Fibroblast of skin of left quadriceps (primary cell): ENCODE results near the gene GARNL3.

Source experiments
- DNase-seq, 2 experiments: peaks; one replicate each; pipeline ENCODE4 v3.0.0-alpha.2; 2013; ENCODE audit warnings: low read depth in 2 of 2

GARNL3 gene

GRCh38 chr9:127264462-127265219 lies at the start of gene GARNL3:
Gene GARNL3, plus strand, starts transcription at chr9:127264774. Its CDS starts 104 bp downstream, at chr9:127264878.
- no peak for DNase-seq

GRCh38 chr9:127215268-127216209 lies 49.0 kb upstream of the GARNL3 start:
- DNase-seq: no peak

- no peak for DNase-seq
These were observed 48.2 kb upstream of the GARNL3 start for GRCh38 chr9:127216210-127216887.

- DNase-seq: no peak
These were observed 47.7 kb upstream of the GARNL3 start for GRCh38 chr9:127216888-127217217.

- no peak for DNase-seq
These were observed 45.8 kb upstream of the GARNL3 start for GRCh38 chr9:127218818-127219217.

- no peak for DNase-seq
These were observed 45.1 kb upstream of the GARNL3 start for GRCh38 chr9:127219520-127219919.

- no peak for DNase-seq
These were observed 42.9 kb upstream of the GARNL3 start for GRCh38 chr9:127221695-127222094.

GRCh38 chr9:127222388-127223095 lies 42.0 kb upstream of the GARNL3 start:
- no peak for DNase-seq

GRCh38 chr9:127223266-127223665 lies 41.3 kb upstream of the GARNL3 start:
- DNase-seq: no peak

GRCh38 chr9:127223810-127224177 lies 40.8 kb upstream of the GARNL3 start:
- no peak for DNase-seq

- peak; percentile 50 to 57 for DNase-seq
These were observed 40.2 kb upstream of the GARNL3 start for GRCh38 chr9:127224178-127224882.

- peak; percentile 76 to 79 for DNase-seq
These were observed 39.5 kb upstream of the GARNL3 start for GRCh38 chr9:127224883-127225739.

GRCh38 chr9:127225801-127226625 lies 38.6 kb upstream of the GARNL3 start:
- DNase-seq: no peak

- DNase-seq: no peak
These were observed 34.7 kb upstream of the GARNL3 start for GRCh38 chr9:127229691-127230417.

GRCh38 chr9:127231666-127232065 lies 32.9 kb upstream of the GARNL3 start:
- DNase-seq: no peak

- no peak for DNase-seq
These were observed 31.6 kb upstream of the GARNL3 start for GRCh38 chr9:127232833-127233549.

GRCh38 chr9:127233550-127233949 lies 31.0 kb upstream of the GARNL3 start:
- no peak for DNase-seq

GRCh38 chr9:127233989-127234388 lies 30.6 kb upstream of the GARNL3 start:
- DNase-seq: no peak
